K562 (cell line): ENCODE results near the gene P2RY11. TPM values are rescaled to one million over a fixed set of nuclear protein-coding genes. Genes with fewer than 3 reads are reported as not detected.

Experiments
- ATAC-seq: fragments of 200-7000 bp; cut with Tn5 transposase; 3 replicates; pipeline ENCODE4 v1.9.1; 2020; ENCODE audit warnings: moderate library complexity
- BruUV-seq: library from RNA; stranded (reverse); fragments of 400-500 nt; replicated peaks from 2 replicates; lab custom pipeline; 2021; lab: Mats Ljungman, UMichigan
- CTCF ChIA-PET: fragments of 300-600 bp; formaldehyde crosslinking; extraction: SDS; loops from one replicate; lab custom pipeline; 2021; ENCODE audit warnings: low intra/inter-chr PET ratio; lab: Yijun Ruan, JAX
- POLR2A ChIA-PET: fragments of 300-600, 350-650 bp; sonication (Branson Sonifier 250); formaldehyde crosslinking; extraction: SDS; loops from one replicate; lab custom pipeline; 2021; ENCODE audit warnings: antibody characterized with exemption, inconsistent platforms; lab: Yijun Ruan, JAX
- DNase-seq, 4 experiments: peaks; one replicate each; pipeline versions ENCODE4 v3.0.0 to v3.0.0-alpha.2; 2011 to 2018; ENCODE audit warnings: low spot score in 3 of 4, mixed read lengths in 3 of 4; ENCODE audit errors: extremely low read depth in 1 of 4
- FAIRE-seq: peaks from 2 replicates; lab custom pipeline; 2011; peaks lifted over from hg19 to GRCh38; lab: Jason Lieb, UNC
- H2AFZ ChIP-seq: 2 replicates; pipeline ENCODE4 v1.6.0; 2011; ENCODE audit warnings: low read depth, low read length, control low read depth, inconsistent platforms
- H3K27ac ChIP-seq: fragments of 200-600 bp; 3 replicates; pipeline ENCODE4 v1.8.0; 2011; ENCODE audit warnings: low read depth, mild to moderate bottlenecking, control low read depth, inconsistent platforms, low read length, moderate library complexity, mixed read lengths; ENCODE audit errors: extremely low read depth
- H3K27me3 ChIP-seq, 2 experiments: fragments of 300-600 bp in 1 of 2; 2 replicates in 1 of 2; 3 replicates in 1 of 2; pipeline versions ENCODE4 v1.6.0 to v1.8.0; 2011; ENCODE audit warnings: inconsistent platforms in 2 of 2, low read length in 2 of 2, mild to moderate bottlenecking in 1 of 2, mixed read lengths in 1 of 2, moderate library complexity in 1 of 2; ENCODE audit not compliant: control insufficient read depth in 2 of 2, insufficient read depth in 2 of 2
- H3K36me3 ChIP-seq: fragments of 300-600 bp; 3 replicates; pipeline ENCODE4 v1.8.0; 2011; ENCODE audit warnings: mild to moderate bottlenecking, low read length, inconsistent platforms; ENCODE audit not compliant: control insufficient read depth, insufficient read depth
- H3K4me1 ChIP-seq, 2 experiments: fragments of 200-600 bp in 1 of 2; replicated peaks in 1 of 2; 2 replicates in 1 of 2; 3 replicates in 1 of 2; pipeline versions ENCODE4 v1.5.1 to v1.8.0; 2011; ENCODE audit warnings: inconsistent platforms in 2 of 2, low read length in 2 of 2, mild to moderate bottlenecking in 1 of 2, mixed read lengths in 1 of 2, moderate library complexity in 1 of 2; ENCODE audit not compliant: control insufficient read depth in 2 of 2, insufficient read depth in 2 of 2
- H3K4me2 ChIP-seq: 2 replicates; pipeline ENCODE4 v1.6.1; 2011; ENCODE audit warnings: low read length, control low read depth, inconsistent platforms, mixed read lengths; ENCODE audit not compliant: insufficient read depth
- H3K4me3 ChIP-seq: fragments of 200-600 bp; sonication (generic), shearing (Covaris generic); 2 replicates; pipeline ENCODE4 v1.5.1; 2016; ENCODE audit warnings: control low read depth, inconsistent platforms
- H3K79me2 ChIP-seq: fragments of 200-600 bp; 3 replicates; pipeline ENCODE4 v1.8.0; 2011; ENCODE audit warnings: low read length, inconsistent platforms; ENCODE audit not compliant: control insufficient read depth, insufficient read depth
- H3K9ac ChIP-seq, 2 experiments: 2 replicates each; pipeline versions ENCODE4 v1.6.0 to v1.6.1; 2011; ENCODE audit warnings: low read depth in 2 of 2, low read length in 2 of 2, control low read depth in 1 of 2, inconsistent platforms in 1 of 2, mild to moderate bottlenecking in 1 of 2, mixed read lengths in 1 of 2; ENCODE audit not compliant: insufficient read depth in 1 of 2
- H3K9me1 ChIP-seq: one replicate; pipeline ENCODE4 v1.6.0; 2011; ENCODE audit warnings: inconsistent platforms, mild to moderate bottlenecking, low read length, moderate library complexity; ENCODE audit not compliant: control insufficient read depth, insufficient read depth
- H3K9me3 ChIP-seq: replicated peaks from 2 replicates; pipeline ENCODE4 v1.5.1; 2011; ENCODE audit warnings: low read depth, low read length, inconsistent platforms; ENCODE audit not compliant: control insufficient read depth, insufficient read depth
- H4K20me1 ChIP-seq: replicated peaks from 2 replicates; pipeline ENCODE4 v1.6.1; 2011; ENCODE audit warnings: low read length, inconsistent platforms, mixed read lengths; ENCODE audit not compliant: control insufficient read depth, insufficient read depth
- POLR2AphosphoS5 ChIP-seq: IDR thresholded peaks from 2 replicates; pipeline ENCODE4 v1.6.1; 2011; ENCODE audit warnings: mild to moderate bottlenecking, low read depth, low read length, moderate library complexity; ENCODE audit not compliant: control insufficient read depth, insufficient read depth
- POLR2G ChIP-seq: fragments of 200-400 bp; formaldehyde crosslinking; IDR thresholded peaks from 2 replicates; pipeline ENCODE4 v1.6.1; 2017; ENCODE audit warnings: low read depth, mild to moderate bottlenecking, antibody characterized with exemption, low read length, moderate library complexity
- RBM22 ChIP-seq: fragments of 200-400 bp; formaldehyde crosslinking; IDR thresholded peaks from 2 replicates; pipeline ENCODE4 v1.6.1; 2018; ENCODE audit warnings: low read length, low read depth; ENCODE audit not compliant: poor library complexity, severe bottlenecking
- SIN3A ChIP-seq, 2 experiments: fragments of 150-350 bp in 1 of 2; IDR thresholded peaks; 2 replicates each; pipeline ENCODE4 v1.6.1; 2011 to 2016; ENCODE audit warnings: borderline replicate concordance in 2 of 2, low read depth in 2 of 2, low read length in 2 of 2, mild to moderate bottlenecking in 2 of 2, moderate library complexity in 2 of 2; ENCODE audit not compliant: control insufficient read depth in 1 of 2
- SMARCA4 ChIP-seq: fragments of 450-650 bp; IDR thresholded peaks from 2 replicates; pipeline ENCODE4 v1.6.1; 2016
- SUPT5H ChIP-seq: fragments of 450-650 bp; IDR thresholded peaks from 2 replicates; pipeline ENCODE4 v1.6.1; 2016
- WGBS: fragments of 100-300 bp; shearing (Covaris generic); methylation state at CpG from one replicate; pipeline ENCODE4 v1.1.6; 2016; ENCODE audit warnings: low coverage, mixed read lengths; ENCODE audit not compliant: insufficient coverage; ENCODE audit errors: missing lambda C conversion rate; 5-methylcytosine and 5-hydroxymethylcytosine counted together
- in situ Hi-C: fragments of 300-500 bp; cut with MboI; formaldehyde crosslinking; loops from 4 replicates; pipeline ENCODE4 v1.15.0; 2018; ENCODE audit warnings: inconsistent platforms, mixed read lengths
- intact Hi-C: fragments of 100-400 bp; cut with micrococcal nuclease; formaldehyde crosslinking; loops from 2 replicates; pipeline ENCODE4 v1.14.2; 2022
- polyA plus RNA-seq, 8 experiments: library from polyadenylated mRNA; depleted of rRNA in 4 of 8; stranded (reverse) in 5 of 8; unstranded in 3 of 8; fragments of >200 nt; fragmentation: Nextera tagmentation in 2 of 8; fragmentation: Illumina TruSeq in 1 of 8; extraction: Ambion mirVana in 2 of 8; extraction: Trizol in 1 of 8; gene quantifications; 2 replicates each; pipeline versions ENCODE4 v1.2.1 to v1.2.3, GENCODE V29; 2011 to 2014; ENCODE audit warnings: inconsistent platforms in 1 of 8, missing spikeins in 1 of 8
- total RNA-seq, 7 experiments: library from RNA; depleted of rRNA in 6 of 7; stranded (reverse); fragments of >200 nt in 6 of 7; fragmentation: Illumina TruSeq in 2 of 7; extraction: Trizol in 2 of 7; gene quantifications; 2 replicates each; pipeline versions ENCODE4 v1.2.1 to v1.2.3, GENCODE V29; 2011 to 2021; ENCODE audit warnings: low replicate concordance in 1 of 7

Gene P2RY11
- total and polyA plus RNA-seq, 9 of the 15 experiments (the other 6 are each of a cell fraction or from before 2014, with no cell fraction given), result 0.03 to 10.1 (median 1.5) TPM

GRCh38 chr19:10138879-10139795 lies 27.6 kb downstream of the P2RY11 start:
- no peak overlapping the region for H2AFZ ChIP-seq
- intact Hi-C loops, result no loop called here
- H3K9me3 ChIP-seq, result no peaks in the 10 kb centered on the region
- ChIA-PET CTCF (no interaction called here), POLR2A (interaction anchor here (0.5 to 1.5 kb wide), 6 partner anchors 9 to 81 kb away, joined by 3 read pairs; no protein-coding TSS in a partner anchor)
- H3K9ac ChIP-seq, result peak overlapping the region in 1 of 2 experiments; percentile 40; a peak in 1 of 4 replicates
- DNase-seq, result no peak
- no peak overlapping the region for H3K4me2 ChIP-seq
- H3K4me3 ChIP-seq, result no peak overlapping the region
- in situ Hi-C loops, result no loop called here
- peaks cover 98% of the 10 kb centered on the region for H3K36me3 ChIP-seq
- no peak for ATAC-seq
- TF ChIP-seq SMARCA4 (no peak), POLR2AphosphoS5 (peak; percentile 19; the same call in 1 of the 2 replicates), POLR2G (peak; percentile 61), SIN3A (IDR thresholded peaks at IDR 0.05; ENCODE audit: borderline replicate concordance in 2 of 2, control insufficient read depth in 1 of 2, low read depth in 2 of 2, low read length in 2 of 2) (no peak), SUPT5H (0 out of 2 replicates have a peak, but pooled peaks have one; percentile 18), RBM22 (peak; percentile 51)
- peaks cover 0 to 13% of the 10 kb centered on the region in 2 experiments; a peak in 1 of 5 replicates for H3K4me1 ChIP-seq
- no TSS peak for BruUV-seq
- H3K27ac ChIP-seq, result no peak overlapping the region
- no peaks in the 10 kb centered on the region for H3K27me3 ChIP-seq
- H3K9me1 ChIP-seq, result no peaks in the 10 kb centered on the region
- 0 out of 2 replicates have a peak, but pooled peaks cover 5% of the 10 kb centered on the region for H4K20me1 ChIP-seq
- H3K79me2 ChIP-seq, result no peaks in the 10 kb centered on the region
- 91% methylated on average over 23 of the region's 27 CpGs for WGBS
- FAIRE-seq, result no peak
